Muscle layer of duodenum (tissue), 2 donors: ENCODE measurements around the gene CABLES1.
"Not testable (repeated sequence)": the region's sequence is repeated elsewhere in the genome, so short reads cannot be mapped to it uniquely, and the experiment has no call there.

Source experiments
- H3K27ac ChIP-seq: one replicate; pipeline ENCODE4 v1.7.0; 2013; ENCODE audit warnings: mild to moderate bottlenecking, low read length
- H3K27me3 ChIP-seq: one replicate; pipeline ENCODE4 v1.7.0; 2013; ENCODE audit warnings: low read depth, mild to moderate bottlenecking, control low read depth, low read length
- H3K36me3 ChIP-seq, 2 donors: one replicate each; pipeline ENCODE4 v1.7.0; 2013; ENCODE audit warnings: low read length in 2 of 2, control low read depth in 1 of 2, mild to moderate bottlenecking in 1 of 2; ENCODE audit not compliant: insufficient read depth in 2 of 2, control insufficient read depth in 1 of 2
- H3K4me1 ChIP-seq, 2 donors: one replicate each; pipeline ENCODE4 v1.7.0; 2013; ENCODE audit warnings: low read length in 2 of 2, mild to moderate bottlenecking in 2 of 2, control low read depth in 1 of 2, moderate library complexity in 1 of 2; ENCODE audit not compliant: insufficient read depth in 2 of 2, control insufficient read depth in 1 of 2
- H3K4me3 ChIP-seq, 2 donors: one replicate each; pipeline ENCODE4 v1.7.0; 2013; ENCODE audit warnings: low read length in 2 of 2, low read depth in 1 of 2, mild to moderate bottlenecking in 1 of 2
- H3K9me3 ChIP-seq, 2 donors: one replicate each; pipeline ENCODE4 v1.7.0; 2013; ENCODE audit warnings: low read length in 2 of 2, control low read depth in 1 of 2, mild to moderate bottlenecking in 1 of 2; ENCODE audit not compliant: control insufficient read depth in 1 of 2
- donor health status: healthy.

CABLES1 gene

DNA sequence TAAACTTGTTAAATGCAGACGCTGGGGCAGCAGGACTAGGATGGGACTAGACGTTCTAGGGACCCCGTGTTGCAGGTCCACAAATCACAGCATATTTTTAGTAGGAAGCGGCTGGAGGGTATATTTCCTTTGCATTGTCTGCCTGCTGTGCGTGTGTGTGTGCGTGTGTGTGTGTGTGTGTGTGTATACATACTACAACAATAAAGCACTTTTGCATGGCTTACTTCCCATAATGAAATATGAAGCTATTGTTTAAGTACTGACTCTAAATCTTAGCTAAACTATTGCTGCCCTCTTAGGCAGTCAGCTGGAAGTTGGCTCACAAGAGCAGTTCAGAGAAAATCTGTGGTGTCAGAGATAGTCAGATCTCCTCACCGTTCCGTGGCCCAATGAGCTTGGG is 133.4 kb downstream of the CABLES1 start:
- Histone ChIP-seq H3K27ac (no peak overlapping the region), H3K9me3 (peaks cover 0 to 5% of the 10 kb centered on the region in 2 donors), H3K36me3 (no peaks in the 10 kb centered on the region), H3K4me3 (no peak overlapping the region), H3K4me1 (no peaks in the 10 kb centered on the region), H3K27me3 (no peaks in the 10 kb centered on the region)

DNA sequence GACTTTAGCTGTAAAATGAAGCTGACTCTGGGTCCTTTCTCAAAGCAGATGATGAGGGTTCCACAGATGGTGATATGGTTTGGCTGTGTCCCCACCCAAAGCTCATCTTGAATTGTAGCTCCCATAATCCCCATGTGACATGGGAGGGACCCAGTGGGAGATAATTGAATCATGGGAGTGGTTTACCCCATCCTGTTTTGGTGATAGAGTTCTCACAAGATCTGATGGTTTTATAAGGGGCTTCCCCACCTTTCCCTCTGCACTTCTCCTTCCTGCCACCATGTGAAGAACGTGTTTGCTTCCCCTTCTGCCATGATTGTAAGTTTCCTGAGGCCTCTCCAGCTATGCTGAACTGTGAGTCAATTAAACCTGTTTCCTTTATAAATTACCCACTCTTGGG is 133.8 kb downstream of the CABLES1 start:
- not testable (repeated sequence) for H3K27me3 ChIP-seq

DNA sequence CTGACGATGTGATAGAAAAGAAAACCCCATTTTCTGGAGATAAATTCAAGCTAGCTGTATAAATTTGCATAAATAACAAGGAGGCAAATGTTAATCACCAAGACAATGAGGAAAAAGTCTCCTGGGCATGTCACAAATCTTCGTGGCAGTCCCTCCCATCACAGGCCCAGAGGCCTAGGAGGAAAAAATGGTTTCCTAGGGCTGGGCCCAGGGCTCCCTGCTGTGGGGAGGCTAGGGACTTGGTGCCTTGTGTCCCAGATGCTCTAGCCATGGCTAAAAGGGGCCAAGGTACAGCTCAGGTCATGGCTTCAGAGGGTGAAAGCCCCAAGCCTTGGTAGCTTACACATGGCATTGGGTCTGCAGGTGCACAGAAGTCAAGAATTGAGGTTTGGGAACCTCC is 134.6 kb downstream of the CABLES1 start:
- Histone ChIP-seq H3K9me3 (peaks cover 0 to 5% of the 10 kb centered on the region in 2 donors), H3K4me1 (no peaks in the 10 kb centered on the region), H3K4me3 (no peak overlapping the region), H3K36me3 (no peaks in the 10 kb centered on the region), H3K27ac (no peak overlapping the region), H3K27me3 (no peaks in the 10 kb centered on the region)

More for the DNA sequence above, 133.8 kb downstream of the CABLES1 start:
- H3K4me1 ChIP-seq, H3K4me3 ChIP-seq, H3K9me3 ChIP-seq, H3K27ac ChIP-seq, H3K36me3 ChIP-seq: not testable (repeated sequence)

DNA sequence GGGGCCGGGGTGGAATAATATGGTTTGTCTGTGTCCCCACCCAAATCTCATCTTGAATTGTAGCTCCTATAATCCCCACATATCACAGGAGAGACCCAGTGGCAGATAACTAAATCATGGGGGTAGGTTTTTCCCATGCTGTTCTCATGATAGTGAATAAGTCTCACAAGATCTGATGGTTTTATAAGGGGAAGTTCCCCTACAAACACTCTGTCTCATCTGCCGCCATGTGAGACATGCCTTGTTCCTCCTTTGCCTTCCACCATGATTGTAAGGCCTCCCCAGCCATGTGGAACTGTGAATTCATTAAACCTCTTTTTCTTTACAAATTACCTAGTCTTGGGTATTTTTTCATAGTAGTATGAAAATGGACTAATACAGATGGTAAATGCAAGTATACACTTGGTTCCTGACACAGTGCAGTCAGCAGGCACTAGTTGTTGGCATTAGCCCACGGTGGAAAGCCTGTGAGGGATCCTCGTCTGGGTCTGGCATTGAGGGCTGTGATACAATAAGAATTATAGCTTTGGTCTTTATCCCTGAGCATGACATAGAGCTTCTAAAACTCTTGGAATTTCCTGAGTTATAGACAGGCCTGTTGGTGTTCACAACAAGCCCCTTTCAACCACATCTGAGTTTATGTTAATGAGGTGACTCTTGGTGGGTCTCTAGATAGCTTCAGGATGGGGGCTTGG is 135.8 kb downstream of the CABLES1 start:
- Histone ChIP-seq H3K36me3 (no peaks in the 10 kb centered on the region), H3K9me3 (peaks cover 0 to 5% of the 10 kb centered on the region in 2 donors), H3K4me3 (no peak overlapping the region), H3K27ac (no peak overlapping the region), H3K27me3 (no peaks in the 10 kb centered on the region), H3K4me1 (no peaks in the 10 kb centered on the region)

DNA sequence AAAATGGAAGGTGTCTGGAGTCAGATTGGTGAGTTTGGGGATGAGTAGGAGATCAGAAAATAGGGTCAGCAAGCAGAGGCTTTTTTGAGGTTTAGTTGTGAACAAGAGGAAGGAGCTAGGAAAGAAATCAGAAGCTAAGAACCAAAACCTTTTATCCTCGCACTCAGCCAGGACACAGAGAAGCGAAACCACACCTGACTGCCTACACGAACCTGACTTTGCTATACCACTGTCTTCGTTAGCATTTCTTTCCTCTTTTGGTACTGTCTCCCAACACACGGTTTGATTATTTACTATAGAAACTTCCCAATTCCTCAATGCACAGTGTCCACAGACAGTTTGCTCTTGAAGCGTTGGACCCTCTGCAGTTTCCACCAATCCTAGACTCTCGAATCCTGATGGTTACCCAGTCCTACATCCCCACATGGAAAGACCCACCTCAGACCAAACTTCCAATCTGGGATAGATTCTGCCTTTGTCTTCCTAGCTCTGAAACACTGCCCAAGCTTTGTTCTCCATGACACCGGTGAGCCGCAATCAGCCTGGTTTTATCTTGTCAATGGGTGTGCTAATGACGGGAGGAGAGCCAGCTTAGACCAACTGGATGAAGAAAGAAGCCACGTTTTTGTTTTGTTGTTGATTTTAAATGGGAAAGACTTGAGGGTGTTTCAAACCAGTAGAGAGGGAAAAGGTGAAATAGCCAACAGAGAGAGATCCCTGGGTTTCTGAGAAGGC is 137.4 kb downstream of the CABLES1 start:
- no peaks in the 10 kb centered on the region for H3K4me1 ChIP-seq
- no peaks in the 10 kb centered on the region for H3K36me3 ChIP-seq
- peaks cover 0 to 8% of the 10 kb centered on the region in 2 donors for H3K9me3 ChIP-seq
- no peak overlapping the region for H3K4me3 ChIP-seq
- no peaks in the 10 kb centered on the region for H3K27me3 ChIP-seq
- no peak overlapping the region for H3K27ac ChIP-seq

DNA sequence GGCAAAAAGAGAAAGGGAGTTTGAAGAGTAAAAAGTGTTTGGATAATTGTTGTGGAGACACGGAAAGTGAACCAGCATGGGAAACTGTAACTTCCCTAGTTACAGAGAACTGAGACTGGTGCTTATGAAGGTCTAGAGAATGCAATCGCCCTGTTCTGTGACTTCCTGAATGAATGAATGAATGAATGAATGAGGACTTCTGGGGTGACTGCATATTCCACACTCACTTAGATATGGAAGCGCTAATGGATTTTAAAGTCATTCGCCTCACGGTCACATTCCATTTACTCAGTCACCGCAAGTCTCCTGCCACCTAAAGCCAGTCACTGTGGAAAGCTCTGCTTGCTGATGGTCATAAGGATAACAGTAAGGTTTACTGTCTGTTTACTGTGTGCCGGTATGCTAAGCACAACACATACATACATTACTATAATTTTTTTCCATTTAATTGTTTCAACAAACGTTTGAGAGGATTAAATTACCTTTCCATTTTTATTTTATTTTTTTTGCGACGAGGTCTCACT is 138.2 kb downstream of the CABLES1 start:
- H3K27ac ChIP-seq, result no peak overlapping the region
- peaks cover 0 to 10% of the 10 kb centered on the region in 2 donors for H3K9me3 ChIP-seq
- no peaks in the 10 kb centered on the region for H3K36me3 ChIP-seq
- no peak overlapping the region for H3K4me3 ChIP-seq
- H3K4me1 ChIP-seq, result no peaks in the 10 kb centered on the region
- H3K27me3 ChIP-seq, result no peaks in the 10 kb centered on the region

DNA sequence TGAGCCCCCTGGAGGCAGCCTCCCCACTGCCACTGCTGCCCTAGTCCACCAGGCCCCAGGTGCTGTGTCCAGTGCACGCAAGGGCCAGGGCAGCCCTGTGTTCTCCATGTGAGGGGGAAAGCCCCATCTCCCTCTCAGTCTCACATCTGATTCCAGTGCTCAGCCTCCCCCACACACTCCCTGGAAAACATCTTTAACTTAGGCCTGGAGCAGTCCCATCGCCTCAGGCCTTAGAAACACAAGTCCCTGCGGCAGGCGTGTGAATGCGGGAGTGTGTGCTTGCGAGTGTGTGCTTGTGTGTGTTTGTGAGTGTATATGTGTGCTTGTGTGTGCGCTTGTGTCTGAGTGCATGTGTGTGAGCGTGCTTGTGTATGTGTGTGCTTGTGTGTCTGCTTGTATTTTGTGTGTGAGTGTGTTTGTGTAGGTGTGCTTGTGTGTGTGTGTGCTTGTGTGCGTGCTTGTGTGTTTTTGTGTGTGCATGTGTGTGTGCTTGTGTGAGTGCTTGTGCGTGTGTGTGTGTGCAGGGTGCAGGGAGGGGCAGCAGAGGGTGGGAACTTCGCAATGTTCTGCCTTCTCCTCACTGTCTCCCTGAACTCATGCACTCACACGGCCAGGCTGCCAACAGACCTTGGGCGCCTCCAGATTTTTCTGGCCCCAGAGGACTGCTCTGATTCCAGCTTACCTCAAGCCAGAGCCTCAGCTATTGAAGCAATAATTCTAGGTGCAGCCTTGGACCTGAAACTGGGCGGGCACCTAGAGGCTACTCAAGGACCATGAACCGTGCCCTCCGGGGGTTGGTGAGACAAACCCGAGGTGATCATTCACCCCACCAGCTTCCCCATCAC is 139.6 kb downstream of the CABLES1 start:
- Histone ChIP-seq H3K27me3 (no peaks in the 10 kb centered on the region), H3K27ac (no peak overlapping the region), H3K4me1 (no peaks in the 10 kb centered on the region), H3K36me3 (no peaks in the 10 kb centered on the region), H3K4me3 (no peak overlapping the region), H3K9me3 (peaks cover 0 to 8% of the 10 kb centered on the region in 2 donors)

DNA sequence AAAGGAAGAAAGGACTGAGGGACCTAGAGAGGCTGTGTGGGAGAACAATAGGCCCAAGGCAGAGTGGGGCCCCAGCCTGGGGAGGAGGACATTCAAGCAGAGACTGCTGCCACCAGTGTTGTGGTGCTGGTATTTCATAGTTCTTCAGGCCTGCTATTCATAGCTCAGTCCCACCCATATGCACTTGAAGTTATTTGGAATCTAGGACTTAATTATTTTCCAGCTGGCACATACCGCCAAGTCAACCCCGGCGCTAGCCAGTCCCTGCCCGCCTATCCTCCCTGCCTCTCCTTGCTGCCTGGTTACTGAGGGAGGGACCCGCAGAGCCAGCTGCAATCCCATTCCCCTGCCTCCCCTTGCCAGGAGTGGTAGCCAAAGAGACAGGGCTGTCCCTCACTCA is 141.2 kb downstream of the CABLES1 start:
- no peaks in the 10 kb centered on the region for H3K27me3 ChIP-seq
- H3K27ac ChIP-seq, result no peak overlapping the region
- H3K4me3 ChIP-seq, result no peak overlapping the region
- no peaks in the 10 kb centered on the region for H3K36me3 ChIP-seq
- H3K9me3 ChIP-seq, result peaks cover 0 to 5% of the 10 kb centered on the region in 2 donors
- H3K4me1 ChIP-seq, result no peaks in the 10 kb centered on the region

DNA sequence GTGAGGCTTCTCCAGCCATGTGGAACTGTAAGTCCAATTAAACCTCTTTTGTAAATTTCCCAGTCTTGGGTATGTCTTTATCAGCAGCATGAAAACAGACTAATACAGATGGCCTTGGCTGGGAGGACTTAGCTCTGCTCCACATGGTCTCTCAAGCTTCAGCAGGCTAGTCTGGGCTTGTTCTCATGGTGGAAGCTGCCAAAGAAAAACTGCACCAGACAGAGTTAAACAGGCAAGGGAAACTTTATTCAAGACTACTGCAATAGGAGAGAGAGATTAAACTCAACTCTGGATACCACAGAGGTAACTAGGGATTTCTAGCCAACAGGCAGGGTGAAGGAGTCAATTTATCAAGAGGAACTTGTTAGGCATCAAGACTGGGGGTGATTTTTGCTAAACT is 142.1 kb downstream of the CABLES1 start:
- Histone ChIP-seq H3K27ac (no peak overlapping the region), H3K4me3 (no peak overlapping the region), H3K9me3 (peaks cover 0 to 5% of the 10 kb centered on the region in 2 donors), H3K36me3 (no peaks in the 10 kb centered on the region), H3K27me3 (no peaks in the 10 kb centered on the region), H3K4me1 (no peaks in the 10 kb centered on the region)

DNA sequence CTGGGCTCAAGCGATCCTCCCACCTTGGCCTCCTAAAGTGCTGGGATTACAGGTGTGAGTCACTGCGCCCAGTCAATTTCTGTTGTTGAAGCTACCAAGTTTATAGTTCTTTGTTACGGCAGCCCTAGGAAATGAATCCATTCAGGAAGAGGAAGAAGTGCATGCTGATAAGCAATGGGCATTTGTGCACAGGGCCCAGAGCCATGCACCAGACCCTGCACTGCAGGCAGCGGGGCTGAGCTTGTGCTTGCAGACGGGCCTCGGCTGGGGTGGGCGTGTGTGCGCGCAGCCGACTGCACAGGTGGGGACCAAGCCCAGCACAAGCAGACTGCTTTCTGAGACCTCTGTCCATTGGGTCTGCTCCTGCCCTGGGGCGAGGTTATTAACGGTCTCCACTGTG is 144.6 kb downstream of the CABLES1 start:
- H3K4me3 ChIP-seq, result no peak overlapping the region
- H3K4me1 ChIP-seq, result no peaks in the 10 kb centered on the region
- peaks cover 0 to 5% of the 10 kb centered on the region in 2 donors for H3K9me3 ChIP-seq
- H3K27me3 ChIP-seq, result no peaks in the 10 kb centered on the region
- H3K27ac ChIP-seq, result no peak overlapping the region
- H3K36me3 ChIP-seq, result no peaks in the 10 kb centered on the region

DNA sequence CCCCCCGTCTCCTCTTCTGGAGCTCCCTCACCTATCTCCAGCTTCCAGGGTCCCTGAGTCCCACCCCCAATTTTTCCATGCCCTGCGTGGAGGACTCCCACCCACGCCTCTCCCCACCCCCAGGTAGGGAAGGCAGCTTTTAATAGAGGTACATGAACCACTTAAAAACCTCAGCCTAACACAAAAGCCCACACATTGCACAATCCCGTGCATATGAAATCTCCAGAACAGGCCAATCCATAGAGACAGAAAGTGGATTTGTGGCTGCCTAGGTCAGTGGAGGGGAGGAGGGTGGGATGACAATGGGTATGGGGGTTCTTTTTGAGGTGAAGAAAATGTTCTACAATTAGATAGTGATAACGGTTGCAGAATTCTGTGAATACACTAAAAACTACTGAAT is 145.6 kb downstream of the CABLES1 start:
- Histone ChIP-seq H3K4me3 (no peak overlapping the region), H3K27me3 (no peaks in the 10 kb centered on the region), H3K36me3 (no peaks in the 10 kb centered on the region), H3K27ac (no peak overlapping the region), H3K4me1 (no peaks in the 10 kb centered on the region), H3K9me3 (peaks cover 0 to 5% of the 10 kb centered on the region in 2 donors)
